Embryonic facial prominence (tissue), 1 donor: ENCODE measurements around the gene FAM131C.

Source experiments
- DNase-seq: peaks from one replicate; pipeline ENCODE4 v3.0.0-alpha.2; 2016; ENCODE audit errors: extremely low spot score

Gene FAM131C

GRCh38 chr1:16015960-16016901 is 57.2 kb downstream of the FAM131C start:
- DNase-seq, result no peak

- DNase-seq, result no peak
Observed at GRCh38 chr1:16015491-16015890, 58.0 kb downstream of the FAM131C start.

GRCh38 chr1:16014509-16015482 is 58.7 kb downstream of the FAM131C start:
- no peak for DNase-seq

GRCh38 chr1:16013908-16014258 is 59.6 kb downstream of the FAM131C start:
- DNase-seq, result no peak

GRCh38 chr1:16013220-16013907 is 60.1 kb downstream of the FAM131C start:
- DNase-seq, result no peak

GRCh38 chr1:16012590-16013219 is 60.7 kb downstream of the FAM131C start:
- no peak for DNase-seq

GRCh38 chr1:16011936-16012589 is 61.4 kb downstream of the FAM131C start:
- DNase-seq, result no peak

- DNase-seq, result no peak
Observed at GRCh38 chr1:16010837-16011236, 62.6 kb downstream of the FAM131C start.

GRCh38 chr1:16009678-16010077 is 63.8 kb downstream of the FAM131C start:
- DNase-seq, result no peak

- DNase-seq, result peak; percentile 12
Observed at GRCh38 chr1:16009030-16009460, 64.4 kb downstream of the FAM131C start.
